GM19463 (cell line): ENCODE measurements around the gene NEK8.
A peak's percentile ranks its signal among the peaks of the same experiment; 100 is the strongest.

Experiments
- ATAC-seq: cut with Tn5 transposase; IDR thresholded peaks from one replicate; pipeline ENCODE4 v1.9.1; 2021; ENCODE audit warnings: mild to moderate bottlenecking, moderate library complexity; ENCODE audit not compliant: unreplicated experiment

NEK8 gene

DNA sequence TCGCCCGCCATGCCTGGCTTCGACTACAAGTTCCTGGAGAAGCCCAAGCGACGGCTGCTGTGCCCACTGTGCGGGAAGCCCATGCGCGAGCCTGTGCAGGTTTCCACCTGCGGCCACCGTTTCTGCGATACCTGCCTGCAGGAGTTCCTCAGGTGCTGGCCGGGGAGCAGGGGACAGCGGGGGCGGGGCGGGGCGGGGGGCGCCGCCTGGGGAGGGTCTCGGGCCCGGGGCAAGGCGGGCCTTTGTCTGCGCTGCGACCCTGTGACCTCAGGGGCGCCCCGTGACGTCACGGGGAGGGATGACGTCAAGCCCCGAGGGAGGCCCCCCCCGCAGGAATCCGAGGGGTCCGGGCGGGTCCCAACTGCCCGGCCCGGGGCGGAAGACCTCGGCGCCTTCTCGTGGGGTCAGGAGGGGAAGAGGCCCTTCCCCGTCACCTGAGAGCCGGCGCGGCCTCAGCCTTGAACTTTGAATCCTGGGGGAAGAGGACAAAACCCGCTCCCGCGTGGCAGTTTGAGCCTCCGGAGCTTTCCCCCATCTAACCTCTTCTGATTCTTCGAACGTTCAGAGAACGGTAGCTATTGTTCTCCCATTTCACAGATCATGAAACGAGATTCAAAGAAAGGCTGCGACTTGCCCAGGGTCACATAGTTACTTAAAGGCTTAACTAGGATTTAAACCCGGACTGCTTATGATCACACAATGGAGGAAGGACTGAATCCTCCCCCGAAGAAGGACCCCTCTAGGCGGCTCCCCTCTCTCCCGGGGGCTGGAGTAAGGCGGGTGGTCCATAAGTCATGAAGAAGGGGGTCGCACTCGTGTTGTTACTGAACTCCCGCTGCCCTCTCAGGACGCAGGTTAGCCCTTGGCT is 15.8 kb downstream of the NEK8 start:
- no peak for ATAC-seq

GRCh38 chr17:28744972-28745785 is 16.6 kb downstream of the NEK8 start:
- no peak for ATAC-seq

- ATAC-seq = no peak
Observed at GRCh38 chr17:28745786-28746411, 17.3 kb downstream of the NEK8 start.

DNA sequence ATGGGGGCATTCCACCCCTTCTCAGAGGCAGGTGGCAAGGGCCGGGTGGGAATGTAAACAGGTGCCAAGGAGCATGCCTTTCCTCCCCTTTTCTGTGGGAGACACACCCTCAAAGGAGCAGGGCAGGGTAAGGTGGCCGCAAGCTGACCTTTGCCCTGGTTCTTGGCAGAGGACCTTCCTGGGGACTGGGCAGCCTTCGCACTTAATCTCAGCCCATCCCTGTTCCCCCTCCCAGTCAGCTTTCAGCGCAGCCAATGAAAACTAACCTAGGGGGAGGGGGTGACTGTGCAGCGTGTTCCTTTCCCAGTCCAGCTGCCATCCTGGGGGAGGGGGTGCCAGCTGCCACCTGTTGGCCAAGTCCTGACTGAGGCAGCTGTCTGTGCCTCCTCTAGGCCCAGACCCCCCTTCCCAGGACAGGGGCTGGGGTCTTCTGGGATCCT is 18.0 kb downstream of the NEK8 start:
- no peak for ATAC-seq

- no peak for ATAC-seq
Observed at GRCh38 chr17:28747051-28747691, 18.6 kb downstream of the NEK8 start.

DNA sequence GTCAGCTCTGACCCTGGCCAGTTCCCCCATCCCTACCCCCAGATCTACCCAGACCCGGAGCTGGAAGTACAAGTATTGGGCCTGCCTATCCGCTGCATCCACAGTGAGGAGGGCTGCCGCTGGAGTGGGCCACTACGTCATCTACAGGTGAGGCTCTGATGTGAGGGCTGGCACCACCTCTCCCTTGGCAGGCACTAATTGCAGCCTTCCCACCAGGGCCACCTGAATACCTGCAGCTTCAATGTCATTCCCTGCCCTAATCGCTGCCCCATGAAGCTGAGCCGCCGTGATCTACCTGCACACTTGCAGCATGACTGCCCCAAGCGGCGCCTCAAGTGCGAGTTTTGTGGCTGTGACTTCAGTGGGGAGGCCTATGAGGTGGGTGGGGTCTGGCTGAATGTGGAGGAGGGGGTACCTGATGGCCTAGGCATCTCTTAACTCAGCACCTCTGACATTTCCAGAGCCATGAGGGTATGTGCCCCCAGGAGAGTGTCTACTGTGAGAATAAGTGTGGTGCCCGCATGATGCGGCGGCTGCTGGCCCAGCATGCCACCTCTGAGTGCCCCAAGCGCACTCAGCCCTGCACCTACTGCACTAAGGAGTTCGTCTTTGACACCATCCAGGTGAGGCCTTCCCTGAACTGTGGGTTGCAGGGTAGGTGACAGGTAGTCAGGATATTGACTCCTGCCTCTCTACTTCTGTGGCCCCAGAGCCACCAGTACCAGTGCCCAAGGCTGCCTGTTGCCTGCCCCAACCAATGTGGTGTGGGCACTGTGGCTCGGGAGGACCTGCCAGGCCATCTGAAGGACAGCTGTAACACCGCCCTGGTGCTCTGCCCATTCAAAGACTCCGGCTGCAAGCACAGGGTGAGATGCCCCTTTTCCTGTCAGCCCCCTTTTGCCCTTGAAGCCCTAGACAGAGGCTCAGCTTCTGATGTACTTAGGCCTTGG is 19.5 kb downstream of the NEK8 start:
- no peak for ATAC-seq

- ATAC-seq = no peak
Observed at GRCh38 chr17:28748852-28749515, 20.4 kb downstream of the NEK8 start.

- ATAC-seq = no peak
Observed at GRCh38 chr17:28749516-28750177, 21.1 kb downstream of the NEK8 start.

- peak; percentile 85 for ATAC-seq
Observed at GRCh38 chr17:28750178-28751047, 21.8 kb downstream of the NEK8 start.

GRCh38 chr17:28751600-28752366 is 23.2 kb downstream of the NEK8 start:
- ATAC-seq = no peak

DNA sequence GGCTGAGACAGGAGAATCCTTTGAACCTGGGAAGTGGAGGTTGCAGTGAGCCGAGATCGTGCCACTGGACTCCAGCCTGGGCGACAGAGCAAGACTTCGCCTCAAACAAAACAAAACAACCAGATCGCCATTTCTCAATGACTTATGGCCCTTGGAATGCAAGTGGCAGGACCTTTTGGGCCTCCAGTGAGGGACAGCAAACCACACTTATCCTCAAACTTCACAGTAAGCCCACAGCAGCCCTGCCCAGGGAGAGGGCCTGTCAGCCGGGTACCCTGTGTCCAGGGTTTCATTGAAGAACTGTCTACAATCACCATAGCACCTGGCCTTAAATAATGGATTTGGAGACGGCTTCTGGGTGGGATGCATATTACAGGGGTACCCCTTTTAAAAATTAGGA is 26.9 kb downstream of the NEK8 start:
- ATAC-seq = no peak

DNA sequence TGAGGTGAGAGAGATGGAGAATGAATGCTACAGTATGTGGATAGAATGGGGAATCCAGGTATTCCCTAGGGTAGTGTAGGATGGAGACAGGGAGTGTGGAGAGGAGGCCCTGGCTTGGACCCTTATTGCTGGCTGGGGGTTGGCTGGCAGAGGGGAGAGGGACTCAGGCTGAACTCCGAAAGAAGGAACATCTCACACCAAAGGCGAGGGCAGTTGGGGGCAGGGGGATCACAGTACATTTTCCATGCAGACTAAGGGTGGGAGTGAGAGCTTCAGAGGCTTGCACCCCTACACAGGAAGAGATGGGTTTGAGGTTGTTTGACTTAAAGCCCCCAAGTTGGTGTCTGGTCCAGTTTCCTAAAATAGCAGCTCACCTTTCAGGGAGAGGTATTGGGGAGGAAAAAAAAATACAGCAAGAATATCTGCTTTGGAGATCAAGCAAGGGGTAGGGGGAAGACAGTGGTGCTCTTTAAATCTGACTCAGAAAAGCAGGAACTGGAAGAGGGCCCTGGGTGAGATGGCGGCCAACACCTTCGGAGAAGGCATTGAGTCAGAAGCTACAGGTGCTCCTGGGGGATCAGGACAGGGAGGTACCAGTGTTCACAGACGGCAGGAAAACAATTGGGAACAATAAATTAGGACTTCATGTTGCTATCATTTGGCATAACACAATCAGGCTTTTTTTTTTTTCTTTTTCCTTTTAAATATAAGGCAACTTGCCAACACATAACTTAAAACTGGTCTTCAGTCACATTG is 27.6 kb downstream of the NEK8 start:
- ATAC-seq = no peak

DNA sequence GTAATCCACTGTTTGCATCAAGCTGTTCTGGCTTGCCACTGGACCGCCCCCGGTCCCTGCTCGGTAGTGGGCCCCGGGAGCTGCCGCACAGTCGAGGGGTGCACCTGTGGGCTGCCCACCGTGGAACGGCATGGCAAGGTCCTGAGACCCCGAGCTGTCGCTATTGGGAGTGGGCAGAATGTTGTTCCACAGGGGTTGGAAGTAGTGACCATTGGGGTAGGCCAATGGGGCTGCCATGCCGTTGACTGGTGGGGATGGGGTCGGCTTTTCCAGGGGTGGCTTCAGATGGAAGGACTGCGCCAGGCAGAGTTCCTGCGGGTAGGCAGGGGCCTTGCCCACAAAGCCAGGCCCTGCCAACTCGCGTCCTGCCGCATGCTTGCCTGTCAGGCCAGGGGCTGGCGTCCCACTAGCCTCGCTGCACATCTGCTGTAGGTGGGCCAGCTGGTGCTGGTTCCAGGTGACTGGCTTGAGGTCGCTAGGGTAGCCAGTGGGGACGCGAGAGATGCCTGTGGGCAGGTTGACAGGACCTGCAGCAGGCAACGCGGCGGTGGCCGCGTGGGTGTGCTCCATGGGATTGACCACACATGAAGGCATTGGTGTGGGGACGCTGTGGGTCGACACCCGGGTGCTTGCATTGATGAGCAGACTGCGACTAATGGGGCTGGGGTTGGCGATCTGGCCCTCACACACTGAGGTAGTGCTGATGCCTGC is 30.0 kb downstream of the NEK8 start:
- ATAC-seq = no peak

DNA sequence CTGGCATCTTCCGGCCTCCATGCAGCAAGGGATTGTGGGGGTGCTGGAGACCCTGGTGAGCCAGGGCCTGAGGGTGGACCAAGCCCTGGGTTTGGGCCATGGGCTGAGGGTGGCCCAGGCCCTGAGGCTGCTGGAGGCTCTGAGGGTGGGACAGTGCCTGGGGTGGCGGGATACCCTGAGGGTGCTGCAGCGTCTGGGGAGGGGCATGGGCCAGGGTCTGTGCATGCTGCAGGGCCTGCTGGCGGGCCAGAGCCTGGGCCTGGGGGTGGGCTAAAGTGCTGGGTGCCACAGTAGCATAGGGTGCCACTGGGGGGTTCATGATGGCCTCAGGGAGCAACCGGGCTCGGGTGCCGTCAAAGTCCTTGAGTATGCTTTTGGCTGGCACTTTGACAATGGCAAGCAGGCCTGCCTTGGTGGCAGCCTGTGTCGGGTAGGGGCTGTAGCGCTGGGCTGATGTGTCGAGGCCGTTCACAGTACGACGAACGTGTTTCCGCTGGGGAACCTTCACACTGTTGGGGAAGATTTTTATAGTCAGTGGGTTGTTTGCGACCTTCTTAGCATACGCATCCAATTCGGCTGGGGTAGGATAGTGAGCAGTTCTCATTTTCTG is 30.8 kb downstream of the NEK8 start:
- ATAC-seq = no peak
